ENCODE data around the gene HSFX2. TPM values are rescaled to one million over a fixed set of nuclear protein-coding genes. Genes with fewer than 3 reads are reported as not detected.

The HSFX2 gene
- total and polyA plus RNA-seq, 9 of the 15 experiments (the other 6 are each of a cell fraction or from before 2014, with no cell fraction given) = 0.10 to 0.18 (median 0.11) TPM; not detected in 6

GRCh38 chrX:149639568-149639967 is 44.5 kb upstream of the HSFX2 start:
- Histone ChIP-seq H4K20me1 (replicated peaks; ENCODE audit: control insufficient read depth, insufficient read depth, low read length) (no peaks in the 10 kb centered on the region), H3K4me3 (no peak overlapping the region), H3K36me3 (ENCODE audit: control insufficient read depth, insufficient read depth, low read length) (no peaks in the 10 kb centered on the region), H3K9me1 (ENCODE audit: control insufficient read depth, insufficient read depth, low read length) (no peaks in the 10 kb centered on the region), H3K79me2 (ENCODE audit: control insufficient read depth, insufficient read depth, low read length) (no peaks in the 10 kb centered on the region), H3K4me2 (ENCODE audit: insufficient read depth, low read length) (no peak overlapping the region), H3K27me3 (ENCODE audit: control insufficient read depth in 2 of 2, insufficient read depth in 2 of 2, low read length in 2 of 2) (peaks cover 0 to 7% of the 10 kb centered on the region in 2 experiments; a peak in 1 of 5 replicates), H3K9ac (ENCODE audit: insufficient read depth in 1 of 2, low read depth in 2 of 2, low read length in 2 of 2) (no peak overlapping the region), H2AFZ (ENCODE audit: low read depth, low read length) (no peak overlapping the region), H3K27ac (ENCODE audit: extremely low read depth, low read depth, low read length) (no peak overlapping the region), H3K9me3 (replicated peaks; ENCODE audit: control insufficient read depth, insufficient read depth, low read depth, low read length) (no peaks in the 10 kb centered on the region), H3K4me1 (replicated peaks in 1 of 2; ENCODE audit: control insufficient read depth in 2 of 2, insufficient read depth in 2 of 2, low read length in 2 of 2) (no peaks in the 10 kb centered on the region)
- BruUV-seq (replicated peaks) = no TSS peak
- in situ Hi-C loops (cut with MboI) = loop anchor here (25.0 kb wide), 1 partner anchor 127 kb away; the partner anchor contains the start of gene IDS
- no peak for TF ChIP-seq EWSR1 (IDR thresholded peaks at IDR 0.05; ENCODE audit: borderline replicate concordance, low read depth, partially characterized antibody)
- TF ChIP-seq JUND (IDR thresholded peaks at IDR 0.05; ENCODE audit: borderline replicate concordance, low read depth, low read length) = no peak
- TF ChIP-seq JUND (tag; IDR thresholded peaks at IDR 0.05; ENCODE audit: borderline replicate concordance, low read depth, low read length) = no peak
- TF ChIP-seq CC2D1A (IDR thresholded peaks at IDR 0.05) = no peak
- TF ChIP-seq RNF2 (IDR thresholded peaks at IDR 0.05) = no peak
- TF ChIP-seq CREB5 (CRISPR knock-in tag; IDR thresholded peaks at IDR 0.05) = no peak
- TF ChIP-seq ZSCAN32 (CRISPR knock-in tag; IDR thresholded peaks at IDR 0.05) = no peak
- no peak for TF ChIP-seq SNIP1 (IDR thresholded peaks at IDR 0.05; ENCODE audit: low read depth)
- TF ChIP-seq CBFA2T3 (IDR thresholded peaks at IDR 0.05) = no peak
- TF ChIP-seq RFX7 (CRISPR knock-in tag; IDR thresholded peaks at IDR 0.05) = no peak
- no peak for TF ChIP-seq BMI1 (IDR thresholded peaks at IDR 0.05; ENCODE audit: low read length)
- no peak for TF ChIP-seq ETS2 (tag; IDR thresholded peaks at IDR 0.05; ENCODE audit: borderline replicate concordance, poor library complexity, severe bottlenecking)
- TF ChIP-seq RHOXF2B (CRISPR knock-in tag; conservative IDR thresholded peaks at IDR 0.05) = no peak
- no peak for TF ChIP-seq IRF2 (CRISPR knock-in tag; IDR thresholded peaks at IDR 0.05)
- FAIRE-seq (no peak), DNase-seq (ENCODE audit: extremely low read depth in 1 of 4, low spot score in 3 of 4) (no peak), ATAC-seq (no peak)
- intact Hi-C loops (cut with micrococcal nuclease) = no loop called here
- ChIA-PET CTCF (ENCODE audit: low intra/inter-chr PET ratio) (no interaction called here), POLR2A (no interaction called here)
- 0% methylated on average over 2 of the region's 3 CpGs for WGBS (ENCODE audit: insufficient coverage, low coverage, missing lambda C conversion rate)
